Vagina (tissue), 2 donors: ENCODE results near the gene BCAS1. TPM values are rescaled to one million over a fixed set of nuclear protein-coding genes. Genes with fewer than 3 reads are reported as not detected.
A peak's percentile ranks its signal among the peaks of the same experiment; 100 is the strongest.

Source experiments
- DNase-seq, 2 donors: peaks; one replicate each; pipeline ENCODE4 v3.0.0-alpha.2; 2017; ENCODE audit errors: extremely low spot score in 2 of 2
- H3K27ac ChIP-seq: fragments of 200-600 bp; sonication (generic); one replicate; pipeline ENCODE4 v1.5.1; 2019
- H3K27me3 ChIP-seq: fragments of 200-600 bp; sonication (generic); one replicate; pipeline ENCODE4 v1.5.1; 2019
- H3K36me3 ChIP-seq, 2 donors: fragments of 200-600 bp; sonication (generic); one replicate each; pipeline ENCODE4 v1.5.1; 2017 to 2019
- H3K4me1 ChIP-seq: fragments of 200-600 bp; sonication (generic); one replicate; pipeline ENCODE4 v1.5.1; 2019
- H3K4me3 ChIP-seq, 2 donors: fragments of 200-600 bp; sonication (generic); 1 replicate in 1 of 2; 2 replicates in 1 of 2; pipeline ENCODE4 v1.5.1; 2016 to 2019
- H3K9me3 ChIP-seq: fragments of 200-600 bp; sonication (generic); one replicate; pipeline ENCODE4 v1.5.1; 2019
- CTCF ChIP-seq, 3 experiments: fragments of 450-650 bp in 2 of 3; fragments of 200-600 bp in 1 of 3; sonication (generic) in 1 of 3; IDR thresholded peaks; one replicate each; pipeline ENCODE4 v1.5.1; 2017 to 2019; ENCODE audit warnings: antibody characterized with exemption in 3 of 3, mild to moderate bottlenecking in 2 of 3, moderate library complexity in 2 of 3
- POLR2A ChIP-seq, 2 donors: fragments of 450-650 bp; IDR thresholded peaks; one replicate each; pipeline ENCODE4 v1.6.1; 2017; ENCODE audit warnings: antibody characterized with exemption in 2 of 2, mild to moderate bottlenecking in 2 of 2, moderate library complexity in 2 of 2
- POLR2AphosphoS5 ChIP-seq, 2 donors: sonication (generic); formaldehyde crosslinking; IDR thresholded peaks; one replicate each; pipeline ENCODE4 v1.9.0; 2017; ENCODE audit warnings: antibody characterized with exemption in 2 of 2, mild to moderate bottlenecking in 2 of 2, low read depth in 1 of 2; ENCODE audit not compliant: insufficient read depth in 1 of 2
- intact Hi-C: fragments of 100-400 bp; cut with DNase I; formaldehyde crosslinking; loops from one replicate; pipeline ENCODE4 v1.15.1; 2023
- total RNA-seq: library from RNA; depleted of rRNA; stranded (reverse); fragments of >200 nt; gene quantifications from one replicate; pipeline ENCODE4 v1.2.3, GENCODE V29; 2016

Gene BCAS1
- total RNA-seq, 1 donor from 2014 or later, result 2.7 TPM

DNA sequence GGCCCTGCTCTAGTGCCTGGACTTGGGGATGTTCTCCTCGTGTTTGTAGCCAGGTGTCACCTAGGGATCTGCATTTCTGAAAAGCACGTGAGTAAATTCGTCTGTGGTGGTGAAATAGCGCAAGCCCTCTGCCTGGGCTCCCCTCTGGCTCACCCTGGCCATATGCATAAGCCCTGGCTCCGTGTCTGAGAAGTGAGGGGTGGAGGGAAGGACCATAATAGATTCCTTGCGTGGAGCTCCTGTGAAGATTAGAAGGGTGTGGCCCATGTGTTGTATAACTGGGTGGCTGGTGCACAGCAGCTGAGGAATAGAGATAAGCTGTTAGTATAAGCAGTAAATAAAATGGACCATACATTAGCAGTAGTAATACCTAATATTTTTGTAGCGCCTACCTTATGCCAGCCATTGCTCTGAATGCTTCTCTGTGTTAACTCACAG lies 4.8 kb downstream of the BCAS1 start:
- Histone ChIP-seq H3K36me3 (no peaks in the 10 kb centered on the region), H3K27me3 (no peaks in the 10 kb centered on the region), H3K27ac (no peak overlapping the region), H3K9me3 (no peaks in the 10 kb centered on the region), H3K4me1 (peaks cover 14% of the 10 kb centered on the region), H3K4me3 (no peak overlapping the region)
- intact Hi-C loops, result no loop called here
- TF ChIP-seq POLR2A (IDR thresholded peaks at IDR 0.05), result no peak
- TF ChIP-seq POLR2AphosphoS5 (IDR thresholded peaks at IDR 0.05; ENCODE audit: insufficient read depth in 1 of 2, low read depth in 1 of 2), result no peak
- DNase-seq, result peak in 1 of 2 donors; percentile 52

DNA sequence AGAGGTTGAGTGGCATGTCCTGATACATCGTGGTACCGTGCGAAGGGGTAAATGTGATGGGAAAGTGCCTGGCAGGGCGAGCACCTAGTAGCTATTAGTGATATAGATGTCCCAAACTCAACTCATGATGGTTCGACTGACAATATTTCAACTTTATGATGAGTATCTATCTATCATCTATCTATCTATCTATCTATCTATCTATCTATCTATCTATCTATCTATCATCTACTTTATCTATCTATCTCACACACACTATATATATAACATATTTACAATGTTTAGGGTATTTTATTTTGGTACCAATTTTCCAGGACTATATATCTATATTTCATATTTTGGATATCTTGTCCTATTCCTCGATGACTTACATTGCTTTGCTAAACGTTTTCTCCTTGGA lies 5.5 kb downstream of the BCAS1 start:
- Histone ChIP-seq H3K4me3 (no peak overlapping the region), H3K27ac (no peak overlapping the region), H3K36me3 (no peaks in the 10 kb centered on the region), H3K27me3 (no peaks in the 10 kb centered on the region), H3K9me3 (no peaks in the 10 kb centered on the region), H3K4me1 (peaks cover 14% of the 10 kb centered on the region)
- TF ChIP-seq POLR2AphosphoS5 (IDR thresholded peaks at IDR 0.05; ENCODE audit: insufficient read depth in 1 of 2, low read depth in 1 of 2) (no peak), POLR2A (IDR thresholded peaks at IDR 0.05) (no peak), CTCF (IDR thresholded peaks at IDR 0.05) (no peak)
- DNase-seq, result peak in 1 of 2 donors; percentile 34
- intact Hi-C loops, result no loop called here

GRCh38 chr20:54063992-54064676 lies 6.3 kb downstream of the BCAS1 start:
- no peaks in the 10 kb centered on the region for H3K9me3 ChIP-seq
- TF ChIP-seq CTCF (IDR thresholded peaks at IDR 0.05), result no peak
- TF ChIP-seq POLR2A (IDR thresholded peaks at IDR 0.05), result no peak
- TF ChIP-seq POLR2AphosphoS5 (IDR thresholded peaks at IDR 0.05; ENCODE audit: insufficient read depth in 1 of 2, low read depth in 1 of 2), result no peak
- H3K4me1 ChIP-seq, result peaks cover 14% of the 10 kb centered on the region
- no peaks in the 10 kb centered on the region for H3K36me3 ChIP-seq
- DNase-seq, result peak; percentile 49 to 74
- H3K27me3 ChIP-seq, result no peaks in the 10 kb centered on the region
- intact Hi-C loops, result no loop called here
- H3K4me3 ChIP-seq, result no peak overlapping the region
- no peak overlapping the region for H3K27ac ChIP-seq

DNA sequence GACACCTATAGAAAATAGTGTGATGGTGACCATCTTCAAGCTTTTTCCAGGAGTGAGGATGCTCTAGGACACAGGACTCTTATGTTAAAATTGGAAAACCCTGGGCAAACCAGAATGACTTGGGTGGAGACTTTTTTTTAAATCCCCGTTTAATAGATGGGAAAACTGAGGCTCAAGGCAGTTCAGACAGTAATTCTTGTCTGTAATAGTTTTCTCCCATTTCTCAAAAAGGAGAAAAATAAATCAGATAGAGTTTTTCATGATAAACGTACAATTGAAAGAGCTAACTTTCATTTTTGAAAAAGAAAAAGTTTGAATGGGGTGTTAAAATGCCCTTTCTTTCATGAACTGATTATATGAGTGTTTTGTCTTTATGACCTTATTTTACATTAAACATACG lies 6.8 kb downstream of the BCAS1 start:
- no peaks in the 10 kb centered on the region for H3K27me3 ChIP-seq
- DNase-seq, result no peak
- H3K4me3 ChIP-seq, result no peak overlapping the region
- intact Hi-C loops, result no loop called here
- no peaks in the 10 kb centered on the region for H3K9me3 ChIP-seq
- H3K4me1 ChIP-seq, result peaks cover 14% of the 10 kb centered on the region
- no peak overlapping the region for H3K27ac ChIP-seq
- H3K36me3 ChIP-seq, result no peaks in the 10 kb centered on the region
- TF ChIP-seq POLR2A (IDR thresholded peaks at IDR 0.05) (no peak), POLR2AphosphoS5 (IDR thresholded peaks at IDR 0.05; ENCODE audit: insufficient read depth in 1 of 2, low read depth in 1 of 2) (no peak), CTCF (IDR thresholded peaks at IDR 0.05) (no peak)

- Histone ChIP-seq H3K27me3 (no peaks in the 10 kb centered on the region), H3K4me1 (peaks cover 14% of the 10 kb centered on the region), H3K27ac (no peak overlapping the region), H3K4me3 (no peak overlapping the region), H3K36me3 (no peaks in the 10 kb centered on the region), H3K9me3 (no peaks in the 10 kb centered on the region)
- DNase-seq, result peak in 1 of 2 donors; percentile 43
- intact Hi-C loops, result no loop called here
- TF ChIP-seq CTCF (IDR thresholded peaks at IDR 0.05), result peak; percentile 12 to 50 (median 45)
- TF ChIP-seq POLR2A (IDR thresholded peaks at IDR 0.05), result no peak
- peak in 1 of 2 donors; percentile 39 for TF ChIP-seq POLR2AphosphoS5 (IDR thresholded peaks at IDR 0.05; ENCODE audit: insufficient read depth in 1 of 2, low read depth in 1 of 2)
Observed at GRCh38 chr20:54062812-54063280, 7.5 kb downstream of the BCAS1 start.
